Stimulated activated CD8-positive, alpha-beta memory T cell treated with anti-CD3 and anti-CD28 coated beads, Interleukin-4, amount 100 ng/mL, for 24 hours (primary cell): Measurements from ENCODE around the gene STK24.

Experiments used
- DNase-seq: peaks from one replicate; pipeline ENCODE4 v3.0.0-alpha.2; 2020; ENCODE audit warnings: low read depth

Gene STK24

DNA sequence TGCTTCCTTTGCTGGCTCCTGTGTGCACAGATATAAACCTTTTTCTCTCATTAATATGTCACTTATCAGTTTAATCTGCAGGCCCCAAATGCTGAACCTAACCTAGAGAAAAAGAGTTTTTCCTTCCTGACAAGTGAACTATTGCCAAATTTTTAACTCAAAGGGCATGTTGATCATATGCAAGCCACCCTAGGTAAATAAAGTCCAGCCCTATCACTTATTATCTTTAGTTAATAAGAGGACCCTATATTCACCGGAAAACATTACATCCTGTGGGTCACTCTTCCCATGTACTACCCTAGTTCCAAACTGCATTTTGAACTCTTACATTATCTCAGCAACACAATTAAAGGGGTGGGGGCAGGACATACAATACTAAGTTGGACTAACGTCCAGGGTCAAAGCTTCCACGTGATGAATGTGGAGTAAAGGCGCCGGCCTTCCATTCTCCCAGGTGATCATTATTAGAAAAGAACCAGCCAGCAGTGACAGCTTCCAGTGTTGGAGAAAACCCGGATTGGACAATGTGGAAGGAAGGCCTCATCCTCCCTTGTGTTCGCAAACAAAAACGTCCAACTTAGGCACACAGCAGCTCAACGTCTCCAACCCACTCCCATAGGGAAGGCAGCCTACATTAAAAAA is 86.6 kb downstream of the STK24 start:
- DNase-seq = no peak

DNA sequence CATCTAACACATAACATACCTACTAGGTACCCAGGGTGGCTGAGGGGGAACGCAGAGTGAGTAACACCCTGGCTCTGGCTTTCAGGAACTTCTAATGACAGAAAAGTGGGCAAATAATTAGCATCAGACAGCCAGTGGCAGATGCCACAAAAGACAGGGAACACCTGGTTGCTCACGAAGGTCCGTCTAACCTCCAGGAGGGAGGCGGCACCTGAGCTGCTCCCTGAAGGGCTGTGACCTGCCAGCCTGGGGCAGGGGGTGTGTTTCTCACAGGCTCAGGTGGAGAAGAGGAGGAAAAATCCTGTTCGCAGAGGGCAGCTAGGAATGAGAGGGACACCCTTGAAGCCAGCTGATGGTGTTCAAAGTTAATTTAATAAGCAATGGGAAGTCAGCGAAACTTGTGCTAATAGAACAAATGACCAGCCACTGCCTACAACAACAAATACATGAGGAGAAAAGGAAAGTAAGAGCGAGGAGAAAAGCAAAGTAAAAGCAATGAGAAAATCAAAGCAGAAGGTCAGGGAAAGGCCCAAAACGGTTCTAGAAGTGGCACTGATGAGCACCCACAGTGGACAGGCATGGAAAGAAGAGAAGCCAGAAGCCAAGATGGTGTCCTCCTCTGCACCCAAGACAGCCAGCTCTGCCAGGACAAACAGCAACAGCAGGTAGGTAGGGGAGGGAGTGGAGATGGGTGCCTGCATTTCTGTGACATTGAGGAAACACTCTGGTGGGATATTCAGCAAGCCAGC is 87.3 kb downstream of the STK24 start:
- no peak for DNase-seq

DNA sequence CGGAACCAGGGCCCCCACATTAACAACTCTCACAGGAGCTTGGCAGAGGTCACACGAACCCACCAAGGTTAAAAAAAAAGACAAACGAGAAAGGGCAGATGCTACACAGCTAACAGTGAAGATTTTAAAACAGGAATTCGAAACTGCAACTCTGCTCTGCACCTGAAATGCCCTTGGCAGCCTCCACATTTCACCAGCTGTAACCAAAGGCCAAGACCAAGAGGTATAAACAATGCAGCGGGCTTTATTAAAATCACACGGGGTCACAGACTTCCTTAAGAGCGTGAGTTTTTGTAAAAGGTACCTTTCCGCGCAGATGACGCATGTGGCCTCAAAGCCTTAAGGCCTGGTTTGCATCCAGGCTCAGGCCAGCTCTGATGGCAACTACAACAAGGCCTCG is 88.2 kb downstream of the STK24 start:
- no peak for DNase-seq

DNA sequence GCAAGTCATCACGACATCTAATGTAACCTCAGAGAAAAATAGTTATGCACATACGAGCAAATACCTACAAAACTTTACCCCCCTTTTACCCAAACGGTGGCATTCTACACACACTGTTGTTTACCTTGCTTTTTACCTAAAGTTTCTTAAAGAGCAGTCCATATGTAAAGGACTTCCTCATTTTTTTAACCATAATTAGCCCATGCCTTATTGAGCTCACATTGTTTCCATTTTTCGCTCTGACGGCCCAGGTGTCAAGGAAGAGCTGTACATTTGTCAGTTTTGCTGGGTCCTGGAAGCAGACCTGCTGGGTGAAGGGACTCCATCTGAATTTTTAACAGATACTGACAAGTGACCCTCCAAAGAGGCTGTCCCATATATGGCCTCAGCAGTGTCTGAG is 89.4 kb downstream of the STK24 start:
- no peak for DNase-seq

DNA sequence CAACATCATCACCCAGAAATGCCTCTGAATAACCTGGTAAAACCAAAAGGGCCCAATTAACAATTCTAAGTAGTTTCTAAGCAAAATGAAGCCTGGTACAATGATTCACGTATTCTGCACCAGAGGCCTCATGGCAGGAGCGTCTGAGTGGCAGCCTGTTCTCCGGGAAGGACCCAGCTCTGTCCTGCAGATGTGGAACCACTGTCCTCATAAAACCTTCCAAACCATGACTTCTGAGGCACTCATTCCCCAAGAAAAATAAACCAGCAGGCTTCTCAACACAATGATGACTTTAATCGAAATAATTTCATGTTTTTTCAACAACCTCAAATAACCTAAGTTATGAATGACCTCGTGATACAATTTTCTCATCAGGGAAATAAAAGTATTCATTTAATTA is 89.9 kb downstream of the STK24 start:
- no peak for DNase-seq

DNA sequence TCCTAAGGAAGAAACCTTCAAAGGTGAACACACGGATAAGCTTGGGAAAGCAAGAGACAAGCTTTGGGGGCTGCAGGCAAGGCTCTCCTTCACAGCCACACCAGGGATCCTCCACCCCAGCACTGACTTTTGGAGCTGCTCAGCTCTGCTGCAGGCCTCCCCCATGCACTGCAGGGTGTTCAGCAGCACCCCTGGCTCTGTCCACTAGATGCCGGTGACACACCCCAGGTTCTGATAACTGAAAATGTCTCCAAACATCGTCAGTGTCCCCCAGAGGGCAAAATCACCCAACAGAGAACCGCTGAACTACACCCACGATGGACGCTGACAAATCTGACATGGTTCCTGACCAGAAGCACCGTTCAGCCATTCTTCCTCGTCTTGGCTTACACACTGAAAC is 90.5 kb downstream of the STK24 start:
- no peak for DNase-seq

DNA sequence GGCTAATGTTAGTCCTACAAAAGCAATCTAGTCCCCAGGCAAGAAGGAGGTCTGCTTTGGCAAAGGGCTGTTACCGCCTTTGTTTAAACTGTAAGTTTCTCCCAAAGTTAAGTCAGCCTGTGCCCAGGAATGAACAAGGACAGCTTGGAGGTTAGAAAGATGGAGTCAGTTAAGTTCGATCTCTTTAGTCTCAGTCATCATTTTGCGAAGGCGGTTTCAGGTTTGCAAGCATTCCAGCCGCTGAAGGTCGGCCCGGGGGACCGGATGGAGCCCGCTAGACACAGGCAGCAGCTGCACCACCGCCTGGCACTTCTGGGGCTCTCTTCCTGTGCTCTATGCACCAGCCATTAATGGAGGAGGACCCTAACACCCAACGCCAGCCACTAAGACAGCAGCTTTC is 91.3 kb downstream of the STK24 start:
- DNase-seq = no peak

DNA sequence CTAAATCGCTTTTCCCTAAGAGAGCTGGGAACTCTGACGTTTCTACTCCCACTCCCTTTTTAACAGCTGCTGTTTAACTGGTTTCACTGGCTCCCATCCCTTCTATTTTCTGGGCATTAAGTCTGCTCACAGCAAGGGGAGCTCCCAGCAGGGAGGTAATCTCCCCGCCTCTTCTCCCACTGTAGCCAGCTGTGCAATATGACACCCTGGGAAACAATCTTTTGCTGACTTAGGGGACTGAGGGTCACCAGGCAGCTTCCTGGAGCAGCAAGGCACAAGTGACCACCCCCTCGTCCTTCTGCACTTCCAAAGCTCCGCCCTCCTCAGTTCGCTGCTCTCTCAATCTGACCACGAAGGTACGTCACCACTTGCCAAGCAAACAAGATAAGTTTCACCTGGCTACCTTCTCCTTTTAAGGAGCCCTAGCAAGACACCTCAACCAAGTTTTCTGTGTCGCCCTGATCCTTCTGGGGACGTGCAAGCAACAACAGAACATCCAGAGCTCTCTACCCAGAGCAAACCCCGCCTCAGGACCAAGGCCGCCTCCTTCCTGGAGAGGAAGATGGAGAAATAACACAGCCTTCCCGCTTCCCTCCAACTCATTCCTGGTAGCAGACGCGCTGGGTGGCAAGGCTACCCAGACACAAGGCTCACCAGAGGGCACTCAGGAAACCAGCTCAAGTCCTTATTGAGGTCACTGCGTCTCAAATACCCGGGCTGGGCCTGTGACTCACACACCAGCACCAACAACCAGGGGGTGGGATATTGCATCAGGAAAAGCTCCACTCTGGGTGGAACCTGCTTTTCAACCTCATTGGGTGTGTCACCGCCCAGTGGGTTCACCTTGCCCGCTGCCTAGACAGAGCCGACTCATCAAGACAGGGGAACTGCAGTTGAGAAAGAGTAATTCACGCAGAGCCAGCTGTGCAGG is 92.4 kb downstream of the STK24 start:
- peak; percentile 41 for DNase-seq

DNA sequence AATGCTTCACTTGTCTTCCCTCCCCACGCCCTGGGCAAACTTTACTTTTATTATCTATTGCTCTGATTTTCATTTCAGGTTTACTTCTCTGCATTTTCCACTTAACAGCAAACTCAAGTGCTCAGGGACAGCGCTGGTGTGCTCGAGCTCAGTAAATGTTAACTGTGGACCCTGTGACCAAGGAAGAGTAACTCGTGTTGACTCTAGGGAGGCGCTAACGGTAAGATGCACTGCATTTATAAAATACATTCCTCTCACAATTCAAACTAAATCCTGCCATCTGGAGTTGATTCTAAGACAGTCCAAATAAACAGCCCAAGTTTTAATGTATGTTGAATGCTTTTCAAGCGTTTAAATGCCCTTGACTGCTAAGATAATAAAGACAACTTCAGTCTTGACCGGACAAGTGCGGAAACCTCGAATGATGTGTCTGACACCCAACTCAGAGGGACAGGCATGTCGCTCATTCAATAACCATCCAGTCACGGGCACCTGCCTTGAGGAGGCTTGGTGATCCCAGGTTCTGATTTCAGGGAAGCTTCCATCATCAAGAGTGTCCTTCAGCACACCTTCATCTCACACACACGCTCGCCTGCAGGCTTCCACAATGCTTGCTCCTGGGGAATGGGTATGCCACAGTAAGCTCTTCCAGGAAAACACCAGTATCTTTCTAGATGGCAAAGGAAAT is 93.2 kb downstream of the STK24 start:
- no peak for DNase-seq

DNA sequence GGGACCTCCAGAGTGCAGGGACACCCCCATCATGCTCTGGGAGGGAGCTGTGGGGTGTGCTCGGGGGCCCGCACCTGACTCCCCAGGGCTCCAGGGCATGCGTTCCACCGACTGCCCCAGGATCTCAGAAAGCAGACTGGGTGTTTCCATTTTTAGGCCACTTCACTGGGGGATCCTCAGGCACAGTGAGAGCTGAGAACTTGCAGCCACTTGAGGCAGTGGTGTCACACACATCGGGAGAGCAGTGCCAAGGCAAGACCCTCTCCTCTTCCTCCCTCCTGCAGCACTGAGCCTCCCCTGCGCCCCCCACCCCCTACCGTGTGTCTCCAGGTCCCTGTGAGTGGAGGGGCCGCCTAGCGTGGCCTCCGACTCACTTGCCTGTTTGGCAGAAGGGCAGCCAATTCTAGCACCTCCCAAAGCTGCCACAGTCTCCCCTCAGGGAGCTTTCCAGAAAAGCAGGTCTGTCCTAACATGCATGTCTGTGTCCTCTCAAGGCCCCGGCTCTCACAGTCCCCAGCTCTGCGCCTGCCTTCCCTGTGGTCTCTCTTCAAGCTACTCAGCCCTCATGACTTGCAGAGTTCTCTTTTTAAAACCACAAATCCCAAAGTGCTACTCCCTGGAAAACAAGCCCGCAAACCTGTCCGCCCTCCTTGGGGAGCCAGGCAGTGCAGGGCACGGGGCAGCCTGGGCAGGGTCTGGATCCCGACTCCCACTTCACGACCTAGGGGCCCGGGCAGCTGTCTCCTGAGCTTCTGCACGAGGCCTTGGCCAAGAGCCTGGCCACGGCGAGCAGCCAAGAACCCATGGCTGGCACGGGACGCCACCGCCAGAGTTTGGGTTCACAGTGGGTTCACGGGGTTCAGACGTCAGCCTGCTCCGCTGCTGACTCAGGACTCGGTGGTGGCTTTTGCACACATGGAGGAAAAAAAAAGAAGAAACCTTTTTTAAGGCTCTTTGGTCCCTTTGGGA is 94.1 kb downstream of the STK24 start:
- no peak for DNase-seq

DNA sequence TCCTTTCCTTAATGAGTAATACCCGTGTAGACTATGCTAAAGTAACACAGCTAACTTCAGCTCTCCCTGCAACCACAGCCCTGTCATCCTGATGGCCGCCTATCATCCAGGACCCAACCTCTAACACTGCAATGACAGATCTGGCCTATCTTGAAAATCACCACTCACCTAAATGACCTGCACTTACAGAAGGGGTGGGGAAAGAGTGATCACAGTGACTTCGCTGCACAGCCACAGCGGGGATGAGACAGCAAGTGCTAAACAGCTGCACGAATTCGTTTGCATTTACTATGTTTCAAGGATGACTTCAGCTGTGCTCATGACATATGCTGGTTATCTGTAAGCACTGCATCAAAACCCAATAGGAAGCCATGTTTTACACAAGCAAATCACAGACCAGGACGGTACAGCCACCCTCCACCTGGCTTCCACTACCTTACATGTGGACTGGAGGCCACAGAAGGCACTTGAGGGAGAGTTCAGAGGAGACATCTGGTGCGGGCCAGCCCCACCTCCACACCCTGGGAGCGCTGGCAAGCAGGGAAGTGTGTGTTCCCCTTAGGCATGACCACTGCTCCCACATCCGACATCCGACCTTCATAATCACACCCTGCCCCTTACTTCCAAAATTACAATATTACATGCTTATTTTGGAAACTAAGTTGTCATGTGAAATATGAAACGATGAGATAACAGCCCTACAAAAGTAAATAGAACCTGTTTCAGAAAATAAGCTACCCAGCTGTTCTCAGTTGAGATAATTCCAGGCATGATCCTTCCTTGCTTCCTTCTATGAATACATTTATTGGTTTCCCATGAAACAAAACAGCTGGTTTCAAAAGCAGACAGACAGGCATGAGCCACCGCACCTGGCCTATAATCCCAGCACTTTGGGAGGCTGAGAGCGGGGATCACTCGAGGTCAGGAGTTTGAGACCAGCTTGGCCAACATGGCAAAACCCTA is 95.7 kb downstream of the STK24 start:
- DNase-seq = peak; percentile 15

DNA sequence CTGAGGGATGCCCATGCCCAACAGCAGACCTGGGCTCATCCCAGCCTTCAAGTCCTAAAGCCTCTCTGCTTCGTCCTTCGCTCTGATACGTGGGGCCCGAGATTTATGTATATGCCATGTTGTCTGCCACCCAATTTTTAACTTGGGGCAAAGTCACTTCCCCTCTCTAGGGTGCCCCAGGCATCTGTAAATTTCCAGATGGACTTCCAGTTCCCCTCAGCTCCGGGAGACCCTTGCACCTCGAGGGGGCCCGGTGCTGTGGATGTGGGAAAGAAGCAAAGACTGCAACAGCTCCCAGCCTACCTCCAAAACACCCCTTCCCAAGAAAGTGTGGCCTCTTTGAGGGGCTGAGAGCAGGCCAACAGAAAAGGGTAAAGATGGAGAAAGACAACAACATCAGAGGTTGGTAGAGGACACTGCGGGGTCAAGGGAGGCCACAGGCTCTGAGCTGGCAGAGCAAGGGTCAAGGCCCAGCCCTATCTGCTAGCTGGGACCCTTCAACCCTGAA is 97.4 kb downstream of the STK24 start:
- DNase-seq = no peak

DNA sequence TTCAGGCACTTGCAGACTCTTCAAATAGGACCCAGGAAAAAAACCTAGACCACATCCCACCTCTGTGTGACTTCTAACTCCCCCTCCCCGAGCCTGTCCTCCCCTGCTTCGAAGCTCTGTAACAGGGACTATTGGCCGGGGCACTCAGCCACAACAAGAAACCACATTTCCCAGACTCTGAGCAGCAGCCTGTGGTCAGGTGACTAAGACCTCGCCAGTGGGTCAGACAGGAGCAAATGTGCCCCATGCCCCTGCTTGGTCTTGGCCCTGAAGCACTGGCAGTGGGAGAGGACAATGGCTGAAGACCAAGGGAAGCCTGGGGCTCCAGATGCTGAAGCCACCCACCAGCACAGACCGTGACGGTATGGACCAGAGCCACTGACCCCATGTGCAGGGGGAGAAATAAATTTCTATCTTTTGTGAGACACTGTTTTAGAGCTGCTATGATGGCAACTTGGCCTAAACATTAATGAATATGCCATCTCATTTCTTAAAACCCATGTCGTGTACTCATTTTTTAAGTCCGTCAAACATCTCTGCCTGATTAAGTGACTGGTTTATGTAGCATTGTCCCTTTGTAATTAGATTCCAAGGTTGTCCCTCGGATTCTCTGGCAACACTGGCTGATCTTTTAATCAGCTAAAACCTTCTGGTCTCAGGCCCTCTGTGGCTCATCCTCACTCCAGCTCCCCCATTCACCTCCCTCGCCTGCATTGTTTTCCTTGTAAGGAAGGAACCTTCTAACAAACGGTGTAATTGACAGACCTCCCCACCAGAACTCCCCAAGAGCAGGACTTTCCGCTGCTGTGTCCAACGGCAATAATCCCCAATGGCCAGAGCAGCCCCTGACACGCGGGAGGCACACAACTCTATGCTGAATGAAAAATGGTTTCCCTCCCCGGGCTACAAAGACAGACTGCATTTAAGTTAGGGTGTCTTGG is 98.4 kb downstream of the STK24 start:
- DNase-seq = no peak

DNA sequence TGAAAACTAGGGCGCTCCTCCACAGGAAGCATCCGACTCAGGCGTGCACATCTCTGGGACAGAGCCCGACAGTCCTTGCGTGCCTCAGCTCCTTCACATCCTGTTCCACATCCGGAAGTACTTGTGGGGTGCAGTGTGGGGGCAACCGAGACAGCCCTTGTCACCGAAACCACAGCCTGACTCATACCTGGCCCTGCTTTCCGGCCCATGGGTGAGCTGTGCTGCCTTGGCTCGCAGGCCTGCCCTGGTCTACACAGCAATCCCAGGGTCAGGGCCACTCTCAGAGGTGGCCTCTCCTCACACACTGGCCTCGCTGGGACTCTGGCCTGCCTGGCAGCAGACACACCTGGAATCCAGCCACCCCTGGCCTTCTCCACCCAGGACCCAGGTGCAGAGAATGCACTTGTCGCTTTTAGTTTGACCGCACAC is 100.4 kb downstream of the STK24 start:
- peak; percentile 79 for DNase-seq

DNA sequence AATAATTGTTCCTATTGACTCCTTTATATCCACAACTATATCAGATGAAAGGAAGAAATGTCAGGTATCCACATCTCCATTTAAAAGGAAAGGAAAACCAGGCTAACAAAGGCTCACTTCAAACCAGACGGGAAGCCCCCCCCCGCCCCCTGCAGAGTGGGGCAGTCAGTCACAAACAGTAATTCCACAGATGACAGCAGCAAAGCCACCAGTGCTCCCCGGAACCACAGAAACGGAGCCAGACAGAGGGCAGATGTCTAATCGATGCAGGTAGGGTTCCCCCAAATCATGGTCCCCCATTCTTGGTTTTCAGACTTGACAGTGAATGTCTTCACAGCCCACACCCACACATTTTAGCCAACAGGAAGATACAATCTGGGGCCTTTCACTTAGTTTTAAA is 100.8 kb downstream of the STK24 start:
- DNase-seq = peak; percentile 42

DNA sequence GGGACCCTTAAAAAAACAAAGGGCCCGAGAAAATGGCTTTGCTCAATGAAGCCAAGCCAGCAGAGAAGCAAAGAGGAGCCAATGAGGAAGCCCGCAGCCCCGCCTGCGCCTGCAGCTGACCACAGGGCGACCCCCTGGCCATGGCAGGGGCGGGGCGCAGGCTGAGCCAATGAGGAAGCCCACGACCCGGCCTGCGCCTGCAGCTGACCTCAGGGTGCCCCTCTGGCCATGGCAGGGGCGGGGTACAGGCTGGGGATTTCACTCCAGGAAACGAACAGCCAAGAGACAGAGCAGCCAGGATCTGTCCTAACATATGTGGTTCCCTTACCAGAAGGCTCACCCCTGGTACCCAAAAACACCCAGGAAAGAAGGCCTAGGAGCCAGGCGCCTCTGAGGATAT is 101.4 kb downstream of the STK24 start:
- no peak for DNase-seq

DNA sequence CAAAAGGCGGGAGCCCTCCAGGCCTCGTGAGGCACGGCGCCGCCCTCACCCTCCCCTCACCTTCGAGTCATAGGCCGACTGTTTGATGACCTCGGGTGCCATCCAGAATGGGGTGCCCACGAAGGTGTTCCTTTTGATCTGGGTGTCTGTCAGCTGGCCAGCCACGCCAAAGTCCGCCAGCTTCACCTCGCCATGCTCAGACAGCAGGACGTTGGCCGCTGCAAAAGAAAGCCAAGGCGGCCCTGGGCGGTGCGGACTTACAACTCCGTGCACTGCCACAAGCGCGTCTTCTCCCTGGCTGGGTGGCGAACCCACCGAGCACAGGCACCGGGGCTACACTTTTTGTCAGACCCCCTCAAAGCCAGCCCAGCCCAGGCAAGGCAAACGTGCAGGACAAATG is 102.1 kb downstream of the STK24 start:
- no peak for DNase-seq

DNA sequence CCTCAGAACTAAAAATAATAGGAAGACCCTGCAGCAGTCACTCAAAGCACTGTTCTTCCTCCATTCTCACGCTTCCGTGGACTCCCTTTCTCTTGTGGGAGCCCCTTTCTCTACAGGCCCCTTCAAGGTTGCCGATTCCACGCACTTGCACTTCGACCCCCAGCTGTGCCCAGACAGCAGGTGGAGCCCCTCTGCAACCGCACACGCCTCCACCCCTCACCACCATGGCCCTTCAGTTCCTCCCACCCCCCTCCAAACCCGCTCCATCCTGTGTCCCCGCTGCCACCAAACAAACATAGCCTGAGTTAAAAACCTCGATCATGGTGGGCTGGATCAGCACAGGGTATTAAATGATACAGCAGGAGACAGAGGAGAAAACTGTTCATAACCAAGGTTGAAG is 102.6 kb downstream of the STK24 start:
- no peak for DNase-seq

DNA sequence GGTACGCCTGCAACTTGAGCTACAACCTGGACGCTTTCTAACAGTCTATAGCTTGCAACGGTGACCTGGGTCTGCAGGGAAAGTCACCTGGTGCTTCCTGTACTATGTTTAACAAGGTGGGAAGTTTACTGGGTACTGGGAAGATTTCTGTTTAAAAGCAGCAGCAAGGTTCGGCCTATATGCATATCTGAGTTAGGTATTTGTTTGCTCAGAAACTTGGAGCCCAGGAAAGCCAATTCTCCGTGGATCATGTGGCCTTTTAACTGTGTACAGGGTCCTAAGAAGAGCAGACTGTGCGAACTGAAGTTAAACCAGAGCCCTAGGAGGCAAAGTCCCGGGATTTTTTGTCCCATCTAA is 103.1 kb downstream of the STK24 start:
- no peak for DNase-seq
